ELF-1 (cell line): ENCODE data around the gene SPRED1.

Experiments
- DNase-seq: peaks from one replicate; pipeline ENCODE4 v3.0.0-alpha.2; 2016; ENCODE audit warnings: low read depth, low spot score

SPRED1 gene

DNA sequence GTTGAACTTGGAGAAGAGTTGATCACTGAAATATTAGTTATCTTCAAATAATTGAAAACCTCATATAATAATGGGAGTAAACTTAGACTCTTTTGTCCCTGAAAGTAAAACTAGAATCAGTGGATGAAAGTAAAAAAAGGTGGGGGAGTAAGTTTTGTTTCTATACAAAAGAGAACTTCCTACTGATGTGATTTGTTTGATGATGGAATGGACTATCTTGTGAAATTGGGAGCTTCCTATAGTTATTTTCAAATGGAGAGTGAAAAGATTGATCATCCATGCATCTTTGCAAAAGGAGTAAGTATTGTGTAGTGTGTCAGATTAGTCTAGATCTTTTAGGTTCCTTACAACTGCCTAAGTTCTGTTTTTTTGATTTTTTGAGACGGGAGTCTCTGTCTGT lies 28.4 kb downstream of the SPRED1 start:
- DNase-seq: no peak

DNA sequence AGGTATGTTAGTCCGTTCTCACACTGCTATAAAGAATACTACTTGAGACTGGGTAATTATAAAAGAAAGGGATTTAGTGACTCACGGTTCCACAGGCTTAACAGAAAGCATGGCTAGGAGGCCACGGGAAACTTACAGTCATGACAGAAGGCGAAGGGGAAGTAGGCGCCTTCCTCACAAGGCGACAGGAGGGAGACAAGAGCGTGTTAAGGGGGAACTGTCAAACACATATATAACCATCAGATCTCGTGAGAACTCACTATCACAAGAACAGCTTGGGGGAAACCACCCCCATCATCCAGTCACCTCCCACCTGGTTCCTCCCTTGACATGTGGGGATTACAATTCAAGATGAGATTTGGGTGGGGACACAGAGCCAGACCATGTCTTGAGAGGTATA lies 30.4 kb downstream of the SPRED1 start:
- DNase-seq: no peak

DNA sequence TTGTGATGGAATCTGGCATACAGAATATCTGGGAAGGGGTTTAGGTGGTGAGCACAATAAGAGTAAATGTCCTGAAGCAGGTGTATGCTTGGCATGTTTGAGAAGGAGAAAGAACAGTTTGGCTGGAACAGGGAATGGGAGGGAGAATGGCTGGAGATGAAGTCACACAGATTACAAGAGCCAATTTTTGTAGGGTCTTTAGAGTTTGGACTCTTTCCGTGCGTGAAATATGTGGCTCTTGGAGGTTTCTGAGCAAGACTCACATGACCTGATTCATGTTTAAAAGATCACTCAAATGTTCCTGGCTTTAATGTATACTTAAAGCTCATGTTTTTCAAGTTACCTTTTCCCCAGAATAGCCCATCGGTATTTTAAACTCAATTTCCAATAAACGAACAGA lies 32.8 kb downstream of the SPRED1 start:
- no peak for DNase-seq

DNA sequence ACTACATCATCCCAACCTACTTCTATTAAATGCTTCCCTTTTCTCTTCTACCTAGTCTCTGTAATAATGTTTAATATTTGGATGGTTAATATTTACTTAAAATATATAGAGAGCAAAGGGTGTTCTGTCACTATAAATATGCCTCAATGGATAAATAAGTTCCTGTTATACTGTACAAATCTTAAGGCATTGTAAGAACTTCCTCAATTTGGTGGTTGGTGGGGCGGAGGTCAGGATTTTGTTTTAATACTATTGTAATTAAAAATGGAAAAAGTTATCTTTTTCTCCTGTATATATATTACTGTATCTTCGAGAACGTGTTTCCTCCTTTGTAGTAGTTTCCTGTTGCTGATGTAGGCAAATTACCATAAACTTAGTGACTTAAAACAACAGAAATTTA lies 41.5 kb downstream of the SPRED1 start:
- DNase-seq: no peak

DNA sequence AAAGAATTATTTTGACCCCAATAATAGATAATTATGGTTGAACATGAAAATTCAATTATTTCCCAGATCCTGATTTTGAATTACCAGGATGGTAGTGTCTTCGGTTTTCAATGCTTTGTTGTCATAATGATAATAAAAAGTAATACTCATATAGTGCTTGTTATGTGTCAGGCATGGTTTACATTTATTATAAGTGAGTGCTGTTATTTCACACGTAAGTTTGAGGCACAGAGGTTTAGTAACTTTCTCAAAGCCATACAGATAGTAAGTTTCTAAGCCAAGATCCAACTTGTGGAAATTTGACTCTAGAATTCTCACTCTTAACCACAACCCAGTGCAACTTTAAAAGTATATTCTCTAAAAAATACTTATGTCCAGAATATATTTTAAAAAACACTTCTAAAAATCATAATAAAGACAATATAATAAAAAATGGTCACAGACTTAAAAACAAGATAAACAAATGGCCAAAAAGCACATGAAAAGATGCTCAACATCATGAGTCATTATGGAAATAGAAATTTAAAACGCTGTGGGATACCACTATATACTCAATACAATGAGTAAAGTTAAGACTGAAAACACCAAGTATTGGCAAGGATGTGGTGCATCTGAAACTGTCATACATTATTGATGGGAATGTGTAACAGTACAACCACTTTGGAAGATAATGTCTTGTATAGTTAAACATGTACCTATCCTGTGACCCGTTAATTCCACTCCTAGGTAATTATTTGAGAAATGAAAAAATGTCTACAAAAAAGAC lies 45.2 kb downstream of the SPRED1 start:
- DNase-seq: no peak

GRCh38 chr15:38299216-38299615 lies 46.6 kb downstream of the SPRED1 start:
- DNase-seq: no peak

DNA sequence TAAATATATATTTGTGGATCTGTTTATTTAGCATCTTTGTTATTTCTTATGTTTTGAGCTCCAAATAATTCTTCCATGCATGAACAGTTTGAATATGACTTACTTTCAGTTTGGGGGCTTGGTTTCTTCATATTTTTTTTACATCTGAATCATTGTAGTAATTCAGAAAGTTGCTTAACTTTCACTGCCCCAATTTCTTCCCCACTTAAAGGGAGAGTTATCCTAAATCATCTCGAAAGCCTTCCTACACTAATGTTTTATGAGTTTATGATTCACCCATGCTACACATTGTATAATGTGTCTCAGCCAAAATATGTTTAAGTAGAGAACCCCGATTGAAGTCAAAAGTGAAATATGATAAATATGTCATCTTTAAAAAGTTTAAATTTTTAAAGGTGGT lies 47.8 kb downstream of the SPRED1 start:
- no peak for DNase-seq

GRCh38 chr15:38304481-38304880 lies 51.8 kb downstream of the SPRED1 start:
- DNase-seq: no peak

DNA sequence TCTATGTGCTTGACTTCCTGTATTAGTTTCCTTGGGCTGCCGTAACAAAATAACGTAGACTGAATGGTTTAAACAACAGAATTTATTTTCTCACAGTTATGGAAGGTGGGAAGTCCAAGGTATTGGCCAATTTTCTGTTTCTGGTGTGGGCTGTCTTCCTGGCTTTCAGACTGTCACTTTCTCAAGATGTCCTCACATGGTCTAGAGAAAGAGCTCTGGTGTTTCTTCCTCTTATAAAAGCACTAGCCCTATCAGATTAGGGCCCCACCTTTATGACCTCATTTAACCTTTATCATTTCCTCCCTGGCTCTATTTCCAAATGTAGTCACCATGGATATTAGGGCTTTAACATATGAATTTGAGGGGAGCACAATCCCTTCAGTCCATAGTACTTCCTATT lies 54.6 kb downstream of the SPRED1 start:
- no peak for DNase-seq

- no peak for DNase-seq
Measured at GRCh38 chr15:38307861-38308641, 55.4 kb downstream of the SPRED1 start.

GRCh38 chr15:38308797-38309196 lies 56.2 kb downstream of the SPRED1 start:
- no peak for DNase-seq

DNA sequence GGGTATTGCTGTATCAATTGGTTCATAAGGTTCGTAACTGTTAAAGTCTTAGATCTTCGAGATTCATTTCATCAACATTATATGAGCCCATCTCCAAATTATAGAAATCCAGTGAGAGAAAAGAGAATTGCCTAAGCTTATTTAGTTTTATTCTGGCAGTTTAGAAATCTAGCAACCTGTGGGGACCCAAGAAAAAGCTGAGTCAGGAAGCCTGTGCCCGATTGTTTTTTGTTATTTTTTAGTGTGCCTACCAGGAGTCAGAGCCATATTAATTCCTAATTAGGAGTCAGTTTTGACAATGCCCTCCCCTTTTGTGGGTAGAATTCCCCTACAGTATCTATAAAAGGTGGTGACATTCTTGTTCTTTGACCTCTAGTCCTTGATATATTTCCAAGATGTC lies 59.6 kb downstream of the SPRED1 start:
- DNase-seq: no peak

DNA sequence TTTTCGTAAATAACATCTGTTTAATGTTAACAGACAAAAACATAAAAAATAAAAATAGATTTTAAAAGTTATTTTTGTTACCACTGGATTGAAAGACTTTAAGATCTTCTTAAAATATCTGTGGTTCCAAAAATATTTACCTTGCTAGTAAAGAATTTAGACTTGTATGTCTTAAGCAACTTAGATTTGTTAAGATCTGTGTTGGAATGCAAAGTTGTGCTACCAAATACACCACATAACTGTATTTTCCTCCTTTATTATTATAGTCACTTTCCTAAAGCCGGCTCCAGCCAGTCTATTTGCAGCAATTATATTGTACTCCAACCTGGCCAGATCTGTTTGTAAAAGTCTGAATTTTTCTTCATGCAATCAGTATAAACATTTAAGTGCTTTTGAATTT lies 63.7 kb downstream of the SPRED1 start:
- DNase-seq: no peak

DNA sequence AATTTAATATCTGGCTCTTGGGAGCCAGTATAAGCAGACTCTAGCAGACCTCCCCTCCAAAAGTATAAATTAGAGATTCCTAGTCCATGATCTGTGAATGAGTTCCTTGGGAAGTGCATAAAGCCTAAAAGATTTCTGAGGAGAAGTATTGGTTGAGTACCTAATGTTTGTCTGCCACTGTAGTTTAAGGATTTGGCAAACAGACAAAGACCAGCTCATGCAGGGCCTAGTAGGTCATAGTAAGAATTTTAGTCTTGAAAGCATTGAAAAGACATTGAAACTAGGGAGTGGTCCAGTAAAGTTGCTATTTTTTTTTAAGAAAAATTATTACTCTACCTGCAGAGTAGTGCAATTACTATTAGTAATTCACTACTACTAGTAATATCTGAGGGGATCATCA lies 67.5 kb downstream of the SPRED1 start:
- no peak for DNase-seq

DNA sequence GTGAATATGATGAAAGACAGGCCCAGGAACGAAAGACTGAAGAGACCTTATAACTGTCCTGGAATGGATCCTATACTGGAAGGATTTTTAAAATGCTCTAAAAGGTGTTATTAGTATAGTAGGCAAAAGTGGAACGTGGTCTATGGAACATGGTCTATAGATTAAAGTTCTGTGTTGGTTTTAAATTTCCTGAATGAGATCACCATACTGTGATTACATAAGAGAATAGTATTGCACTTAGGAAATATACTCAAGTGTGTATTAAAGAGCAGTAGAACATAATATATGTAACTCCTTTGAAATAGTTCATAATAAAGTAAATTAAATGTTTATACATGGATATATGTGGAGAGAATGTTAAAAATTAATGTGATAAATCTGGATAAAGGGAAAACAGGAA lies 68.2 kb downstream of the SPRED1 start:
- no peak for DNase-seq

DNA sequence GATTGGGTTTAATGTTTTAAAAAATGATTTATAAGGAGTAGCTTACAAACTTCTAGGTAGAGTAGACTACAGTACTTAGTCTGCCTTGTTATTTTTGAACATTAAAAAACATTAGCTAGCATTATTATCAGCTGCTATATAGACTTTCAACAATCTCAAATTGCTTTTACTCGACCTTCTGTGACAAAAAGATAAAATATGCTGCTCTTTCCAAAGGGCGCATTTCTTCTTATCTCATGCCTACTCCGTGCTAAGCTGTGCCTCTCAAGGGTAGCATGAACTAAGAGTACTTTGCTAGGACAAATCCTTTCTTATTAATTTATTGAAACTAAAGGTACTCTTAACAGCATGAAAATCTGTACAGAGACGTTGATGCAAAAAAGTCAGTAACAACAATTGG lies 71.3 kb downstream of the SPRED1 start:
- no peak for DNase-seq

GRCh38 chr15:38324939-38325647 lies 72.5 kb downstream of the SPRED1 start:
- no peak for DNase-seq

GRCh38 chr15:38325648-38325990 lies 73.0 kb downstream of the SPRED1 start:
- DNase-seq: no peak

DNA sequence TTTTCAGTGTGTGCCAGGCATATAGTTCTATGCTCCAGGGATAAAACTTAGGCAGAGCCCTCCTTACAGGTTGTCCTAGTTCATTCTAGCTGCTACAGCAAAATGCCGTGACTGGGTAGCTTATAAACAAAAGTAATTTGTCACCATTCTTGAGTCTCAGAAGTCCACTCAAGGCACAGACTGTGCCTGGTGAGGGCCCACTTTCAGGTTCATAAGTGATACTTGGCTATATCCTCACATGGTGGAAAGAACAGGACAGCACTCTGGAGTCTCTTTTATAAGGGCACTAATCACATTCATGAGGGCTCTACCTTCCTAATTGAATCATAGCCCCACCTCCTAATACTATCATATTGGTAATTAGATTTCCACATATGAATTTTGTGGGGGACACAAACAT lies 80.1 kb downstream of the SPRED1 start:
- no peak for DNase-seq

- DNase-seq: no peak
Measured at GRCh38 chr15:38335116-38335515, 82.5 kb downstream of the SPRED1 start.

- no peak for DNase-seq
Measured at GRCh38 chr15:38344351-38344750, 91.7 kb downstream of the SPRED1 start.

- no peak for DNase-seq
Measured at GRCh38 chr15:38349251-38349650, 96.6 kb downstream of the SPRED1 start.

DNA sequence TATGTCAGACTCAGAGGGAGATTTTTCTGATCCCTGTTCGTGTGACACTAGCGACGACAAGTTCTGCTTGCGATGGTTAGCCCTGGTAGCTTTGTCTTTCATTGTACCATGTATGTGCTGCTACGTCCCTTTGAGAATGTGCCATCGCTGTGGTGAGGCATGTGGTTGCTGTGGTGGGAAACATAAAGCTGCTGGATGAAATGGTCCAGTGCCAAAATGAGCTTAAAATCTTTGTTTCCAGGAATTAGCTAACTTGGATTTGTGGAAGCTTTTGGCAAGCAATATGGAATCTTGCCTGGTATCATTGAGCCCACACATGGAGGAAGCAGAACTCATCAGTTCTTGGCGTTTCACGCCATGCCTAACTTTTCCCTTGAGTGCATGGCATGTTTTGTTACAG lies 98.8 kb downstream of the SPRED1 start:
- no peak for DNase-seq
